ENCODE data around the gene TIMM29.

DNA sequence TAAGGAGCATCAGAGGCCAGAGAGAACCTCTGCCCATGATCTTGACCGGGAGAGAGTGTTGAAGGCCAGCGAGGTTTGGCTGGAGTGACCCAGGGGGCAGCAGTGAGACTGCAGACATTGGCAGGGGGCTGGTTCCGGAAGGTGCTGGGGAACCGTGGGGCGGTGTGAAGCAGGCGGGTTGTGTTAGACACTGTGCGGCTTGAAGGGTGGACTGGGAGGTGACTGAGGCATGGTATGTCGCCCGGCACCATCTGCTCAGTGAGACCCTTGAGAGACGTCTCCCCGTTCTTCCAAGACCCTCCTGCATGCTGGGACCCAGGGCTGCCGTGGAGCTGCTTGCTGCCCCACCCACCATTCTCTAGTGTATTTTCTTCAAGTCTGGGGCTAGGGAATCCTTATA is 32.7 kb upstream of the TIMM29 start:
- TF ChIP-seq EZH2phosphoT487 (conservative IDR thresholded peaks at IDR 0.05; ENCODE audit: low read length), result no peak
- no peak for TF ChIP-seq CTCF (IDR thresholded peaks at IDR 0.05; ENCODE audit: insufficient read depth, low read length, poor library complexity, severe bottlenecking)

Measured in SU-DHL-6 (cell line).